Cardiac muscle cell (in vitro differentiated cells and primary cell): Measurements from ENCODE around the gene LPCAT1. TPM values are rescaled to one million over a fixed set of nuclear protein-coding genes. Genes with fewer than 3 reads are reported as not detected.

ENCODE experiments used
- DNase-seq, 2 donors: peaks; one replicate each; pipeline versions ENCODE4 v3.0.0 to v3.0.0-alpha.2; 2010 to 2017; ENCODE audit warnings: low read depth in 1 of 2, low spot score in 1 of 2
- H3K27ac ChIP-seq: fragments of 200-600 bp; sonication (generic); 2 replicates; pipeline ENCODE4 v1.5.1; 2016
- H3K27me3 ChIP-seq: fragments of 200-600 bp; sonication (generic); 2 replicates; pipeline ENCODE4 v1.6.0; 2016; ENCODE audit warnings: control low read depth
- H3K36me3 ChIP-seq: fragments of 200-600 bp; sonication (generic); 2 replicates; pipeline ENCODE4 v1.5.1; 2016; ENCODE audit warnings: control low read depth
- H3K4me1 ChIP-seq: fragments of 200-600 bp; sonication (generic); 2 replicates; pipeline ENCODE4 v1.8.1; 2017; ENCODE audit warnings: low read depth, mild to moderate bottlenecking, mixed run types
- H3K4me3 ChIP-seq: fragments of 200-600 bp; sonication (generic); 2 replicates; pipeline ENCODE4 v1.5.1; 2016; ENCODE audit warnings: mild to moderate bottlenecking
- H3K9me3 ChIP-seq: fragments of 200-600 bp; sonication (generic); 2 replicates; pipeline ENCODE4 v1.5.1; 2017; ENCODE audit warnings: low read depth, mild to moderate bottlenecking, control low read depth
- CTCF ChIP-seq: IDR thresholded peaks from 2 replicates; pipeline ENCODE4 v1.5.1; 2012; ENCODE audit warnings: low read depth, mild to moderate bottlenecking, low read length
- polyA plus RNA-seq: library from polyadenylated mRNA; unstranded; fragments of >200 nt; fragmentation: Nextera tagmentation; extraction: Ambion mirVana; gene quantifications from 2 replicates; pipeline ENCODE4 v1.2.1, GENCODE V29; 2016
- total RNA-seq: library from RNA; depleted of rRNA; stranded (reverse); fragments of >200 nt; gene quantifications from 2 replicates; pipeline ENCODE4 v1.2.3, GENCODE V29; 2016

LPCAT1 gene
- total and polyA plus RNA-seq, 2 experiments from 2014 or later = 48.5 to 57.3 TPM

GRCh38 chr5:1440098-1440493 lies 83.7 kb downstream of the LPCAT1 start:
- no peak for TF ChIP-seq CTCF
- Histone ChIP-seq H3K27me3 (peaks cover 62% of the 10 kb centered on the region), H3K4me1 (no peaks in the 10 kb centered on the region), H3K9me3 (no peaks in the 10 kb centered on the region), H3K27ac (no peak overlapping the region), H3K36me3 (no peaks in the 10 kb centered on the region), H3K4me3 (no peak overlapping the region)
- DNase-seq = no peak

GRCh38 chr5:1439388-1440097 lies 84.2 kb downstream of the LPCAT1 start:
- Histone ChIP-seq H3K9me3 (no peaks in the 10 kb centered on the region), H3K36me3 (no peaks in the 10 kb centered on the region), H3K27ac (no peak overlapping the region), H3K4me3 (no peak overlapping the region), H3K27me3 (peaks cover 57% of the 10 kb centered on the region), H3K4me1 (no peaks in the 10 kb centered on the region)
- DNase-seq = no peak
- TF ChIP-seq CTCF = no peak

- peaks cover 50% of the 10 kb centered on the region for H3K27me3 ChIP-seq
- no peak overlapping the region for H3K27ac ChIP-seq
- H3K36me3 ChIP-seq = no peaks in the 10 kb centered on the region
- no peaks in the 10 kb centered on the region for H3K4me1 ChIP-seq
- H3K4me3 ChIP-seq = no peak overlapping the region
- H3K9me3 ChIP-seq = no peaks in the 10 kb centered on the region
- no peak for TF ChIP-seq CTCF
- DNase-seq = no peak
These were observed 84.9 kb downstream of the LPCAT1 start for GRCh38 chr5:1438871-1439270.

GRCh38 chr5:1437876-1438559 lies 85.7 kb downstream of the LPCAT1 start:
- DNase-seq = no peak

GRCh38 chr5:1437226-1437829 lies 86.4 kb downstream of the LPCAT1 start:
- Histone ChIP-seq H3K27ac (no peak overlapping the region), H3K9me3 (no peaks in the 10 kb centered on the region), H3K36me3 (no peaks in the 10 kb centered on the region), H3K4me1 (no peaks in the 10 kb centered on the region), H3K27me3 (peaks cover 35% of the 10 kb centered on the region), H3K4me3 (no peak overlapping the region)
- TF ChIP-seq CTCF = peak; percentile 19
- DNase-seq = peak in 1 of 2 donors; percentile 56

More at GRCh38 chr5:1437876-1438559, 85.7 kb downstream of the LPCAT1 start:
- no peak overlapping the region for H3K27ac ChIP-seq
- H3K27me3 ChIP-seq = peaks cover 42% of the 10 kb centered on the region
- H3K9me3 ChIP-seq = no peaks in the 10 kb centered on the region
- no peaks in the 10 kb centered on the region for H3K4me1 ChIP-seq
- no peaks in the 10 kb centered on the region for H3K36me3 ChIP-seq
- no peak overlapping the region for H3K4me3 ChIP-seq
- no peak for TF ChIP-seq CTCF
